WTC11 (cell line): ENCODE data around the gene DNAJC3. TPM values are rescaled to one million over a fixed set of nuclear protein-coding genes. Genes with fewer than 3 reads are reported as not detected.
"Not testable (repeated sequence)": the region's sequence is repeated elsewhere in the genome, so short reads cannot be mapped to it uniquely, and the experiment has no call there.

Experiments
- ATAC-seq: fragments of 200-7000 bp; cut with Tn5 transposase; 2 replicates; pipeline ENCODE4 v1.10.0; 2021; ENCODE audit warnings: mild to moderate bottlenecking, moderate library complexity
- CTCF ChIA-PET: fragments of 300-600 bp; sonication (Branson Sonifier 250); formaldehyde crosslinking; loops from one replicate; lab custom pipeline; 2021; ENCODE audit warnings: antibody characterized with exemption; lab: Charles Lee
- POLR2A ChIA-PET: fragments of 350-600 bp; sonication (Branson Sonifier 250); formaldehyde crosslinking; loops from one replicate; lab custom pipeline; 2021; ENCODE audit warnings: antibody characterized with exemption; lab: Charles Lee
- DNase-seq: peaks from one replicate; pipeline ENCODE4 v3.0.0; 2021; ENCODE audit warnings: low spot score
- H3K27ac Mint-ChIP-seq: 2 replicates; pipeline ENCODE4 v1.8.0; 2021; ENCODE audit warnings: mixed read lengths
- H3K27me3 Mint-ChIP-seq: 2 replicates; pipeline ENCODE4 v1.8.0; 2021; ENCODE audit warnings: low read depth, mild to moderate bottlenecking, moderate library complexity, mixed read lengths
- H3K36me3 Mint-ChIP-seq: 2 replicates; pipeline ENCODE4 v1.8.0; 2021; ENCODE audit warnings: mixed read lengths
- H3K4me1 Mint-ChIP-seq: 2 replicates; pipeline ENCODE4 v1.8.0; 2022; ENCODE audit warnings: mixed read lengths
- H3K4me3 Mint-ChIP-seq: 2 replicates; pipeline ENCODE4 v1.8.0; 2021; ENCODE audit warnings: mild to moderate bottlenecking, moderate library complexity, mixed read lengths
- H3K9me3 Mint-ChIP-seq: 2 replicates; pipeline ENCODE4 v1.8.0; 2021; ENCODE audit warnings: mixed read lengths
- CREM ChIP-seq: sonication (generic); formaldehyde crosslinking; IDR thresholded peaks from 2 replicates; pipeline ENCODE4 v1.8.1; 2022; ENCODE audit warnings: mild to moderate bottlenecking, missing genetic modification reagents, moderate library complexity
- ETV6 ChIP-seq: sonication (generic); formaldehyde crosslinking; IDR thresholded peaks from 2 replicates; pipeline ENCODE4 v1.8.1; 2022; ENCODE audit warnings: mild to moderate bottlenecking, missing genetic modification reagents
- JAZF1 ChIP-seq: fragments of 250-450 bp; sonication (Bioruptor Pico); IDR thresholded peaks from 2 replicates; pipeline ENCODE4 v1.9.0; 2021; ENCODE audit warnings: moderate library complexity, mild to moderate bottlenecking, inconsistent platforms
- KAT7 ChIP-seq: sonication (generic); formaldehyde crosslinking; IDR thresholded peaks from 2 replicates; pipeline ENCODE4 v1.8.1; 2023; ENCODE audit warnings: missing genetic modification reagents, mild to moderate bottlenecking, borderline replicate concordance
- NFATC4 ChIP-seq: fragments of 250-450 bp; sonication (Bioruptor Pico); IDR thresholded peaks from 2 replicates; pipeline ENCODE4 v1.9.0; 2021; ENCODE audit warnings: mild to moderate bottlenecking
- PRRX2 ChIP-seq: fragments of 250-450 bp; sonication (Bioruptor Pico); IDR thresholded peaks from 2 replicates; pipeline ENCODE4 v1.8.0; 2021; ENCODE audit warnings: mild to moderate bottlenecking
- RELA ChIP-seq: sonication (generic); formaldehyde crosslinking; IDR thresholded peaks from 2 replicates; pipeline ENCODE4 v1.8.1; 2022; ENCODE audit warnings: missing genetic modification reagents, mild to moderate bottlenecking, borderline replicate concordance
- TEAD4 ChIP-seq: sonication (generic); formaldehyde crosslinking; IDR thresholded peaks from 2 replicates; pipeline ENCODE4 v1.8.0; 2022; ENCODE audit warnings: mild to moderate bottlenecking, missing genetic modification reagents
- ZNF121 ChIP-seq: sonication (generic); formaldehyde crosslinking; IDR thresholded peaks from 2 replicates; pipeline ENCODE4 v1.8.0; 2023; ENCODE audit warnings: missing genetic modification reagents
- ZNF219 ChIP-seq: sonication (generic); formaldehyde crosslinking; IDR thresholded peaks from 2 replicates; pipeline ENCODE4 v1.8.0; 2023; ENCODE audit warnings: missing genetic modification reagents, mild to moderate bottlenecking, borderline replicate concordance
- total RNA-seq: library from RNA; stranded (reverse); gene quantifications from 3 replicates; pipeline ENCODE4 v1.2.3, GENCODE V29; 2021
- TF ChIP-seq, protein P1 (sequence below): sonication (generic); formaldehyde crosslinking; IDR thresholded peaks from 2 replicates; pipeline ENCODE4 v1.8.0; 2022; ENCODE audit warnings: mild to moderate bottlenecking, missing genetic modification reagents
- TF ChIP-seq, protein P2 (sequence below): sonication (generic); formaldehyde crosslinking; IDR thresholded peaks from 2 replicates; pipeline ENCODE4 v1.8.1; 2023; ENCODE audit warnings: mild to moderate bottlenecking, missing genetic modification reagents, moderate library complexity
- TF ChIP-seq, protein P3 (sequence below): sonication (generic); formaldehyde crosslinking; IDR thresholded peaks from 2 replicates; pipeline ENCODE4 v1.8.0; 2022; ENCODE audit warnings: mild to moderate bottlenecking, missing genetic modification reagents
- TF ChIP-seq, protein P4 (sequence below): sonication (generic); formaldehyde crosslinking; IDR thresholded peaks from 2 replicates; pipeline ENCODE4 v1.8.0; 2022; ENCODE audit warnings: mild to moderate bottlenecking, missing genetic modification reagents
- TF ChIP-seq, protein P5 (sequence below): sonication (generic); formaldehyde crosslinking; conservative IDR thresholded peaks from 2 replicates; pipeline ENCODE4 v1.8.1; 2022; ENCODE audit warnings: mild to moderate bottlenecking, missing genetic modification reagents
- TF ChIP-seq, protein P6 (sequence below): sonication (generic); formaldehyde crosslinking; IDR thresholded peaks from 2 replicates; pipeline ENCODE4 v1.8.0; 2023; ENCODE audit warnings: missing genetic modification reagents
- TF ChIP-seq, protein P7 (sequence below): sonication (generic); formaldehyde crosslinking; IDR thresholded peaks from 2 replicates; pipeline ENCODE4 v1.8.0; 2023; ENCODE audit warnings: missing genetic modification reagents, mild to moderate bottlenecking, borderline replicate concordance
- TF ChIP-seq, protein P8 (sequence below): fragments of 250-450 bp; sonication (Bioruptor Pico); IDR thresholded peaks from 2 replicates; pipeline ENCODE4 v1.8.0; 2021; ENCODE audit warnings: mild to moderate bottlenecking
- TF ChIP-seq, protein P9 (sequence below): sonication (generic); formaldehyde crosslinking; IDR thresholded peaks from 2 replicates; pipeline ENCODE4 v1.8.1; 2023; ENCODE audit warnings: mild to moderate bottlenecking, moderate library complexity, missing genetic modification reagents
- TF ChIP-seq, protein P10 (sequence below): sonication (generic); formaldehyde crosslinking; IDR thresholded peaks from 2 replicates; pipeline ENCODE4 v1.8.0; 2022; ENCODE audit warnings: mild to moderate bottlenecking, missing genetic modification reagents

The DNAJC3 gene
- total RNA-seq, 1 experiment from 2014 or later: 20.0 TPM

DNA sequence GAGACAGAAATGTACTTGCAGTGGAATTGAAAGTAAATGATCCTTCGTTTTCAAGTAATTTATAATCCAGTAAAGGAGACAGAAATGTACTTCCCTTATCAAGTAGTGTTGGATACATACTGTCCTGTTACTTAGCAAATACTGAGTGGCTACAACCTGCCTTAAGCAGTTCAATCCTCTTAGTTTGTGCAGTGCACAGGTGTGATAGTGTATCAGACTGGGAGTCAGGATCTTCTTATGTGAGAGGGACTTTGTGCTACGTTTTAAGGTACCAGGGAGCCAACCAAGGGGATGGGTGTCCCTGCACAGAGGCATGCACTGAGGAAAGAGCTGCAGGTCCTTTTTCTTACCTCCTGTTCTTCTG lies 111.1 kb downstream of the DNAJC3 start:
- CTCF ChIA-PET: no interaction called here
- no peak overlapping the region for H3K27ac Mint-ChIP-seq

DNA sequence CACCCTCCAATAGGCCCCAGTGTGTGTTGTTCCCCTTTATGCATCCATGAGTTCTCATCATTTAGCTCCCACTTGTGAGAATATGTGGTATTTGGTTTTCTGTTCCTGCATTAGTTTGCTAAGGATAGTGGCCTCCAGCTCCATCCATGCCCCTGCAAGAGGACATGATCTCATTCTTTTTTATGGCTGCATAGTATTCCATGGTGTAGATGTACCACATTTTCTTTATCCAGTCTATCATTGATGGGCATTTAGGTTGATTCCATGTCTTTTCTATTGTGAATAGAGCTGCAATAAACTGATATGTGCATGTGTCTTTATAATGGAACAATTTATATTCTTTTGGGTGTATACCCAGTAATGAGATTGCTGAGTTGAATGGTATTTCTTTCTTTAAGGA lies 112.4 kb downstream of the DNAJC3 start:
- Mint-ChIP-seq H3K9me3 (peaks cover 13% of the 10 kb centered on the region), H3K36me3 (peaks cover 45% of the 10 kb centered on the region)
- ATAC-seq, POLR2A ChIA-PET, DNase-seq, H3K27ac Mint-ChIP-seq, H3K27me3 Mint-ChIP-seq, H3K4me3 Mint-ChIP-seq, H3K4me1 Mint-ChIP-seq, CTCF ChIA-PET: not testable (repeated sequence)

More for the DNA sequence above, 111.1 kb downstream of the DNAJC3 start:
- Mint-ChIP-seq H3K27me3 (no peaks in the 10 kb centered on the region), H3K9me3 (peaks cover 13% of the 10 kb centered on the region), H3K4me1 (peaks cover 5% of the 10 kb centered on the region; the same call in 1 of the 2 replicates), H3K4me3 (no peak overlapping the region), H3K36me3 (peaks cover 39% of the 10 kb centered on the region)
- TF ChIP-seq, protein P1, sequence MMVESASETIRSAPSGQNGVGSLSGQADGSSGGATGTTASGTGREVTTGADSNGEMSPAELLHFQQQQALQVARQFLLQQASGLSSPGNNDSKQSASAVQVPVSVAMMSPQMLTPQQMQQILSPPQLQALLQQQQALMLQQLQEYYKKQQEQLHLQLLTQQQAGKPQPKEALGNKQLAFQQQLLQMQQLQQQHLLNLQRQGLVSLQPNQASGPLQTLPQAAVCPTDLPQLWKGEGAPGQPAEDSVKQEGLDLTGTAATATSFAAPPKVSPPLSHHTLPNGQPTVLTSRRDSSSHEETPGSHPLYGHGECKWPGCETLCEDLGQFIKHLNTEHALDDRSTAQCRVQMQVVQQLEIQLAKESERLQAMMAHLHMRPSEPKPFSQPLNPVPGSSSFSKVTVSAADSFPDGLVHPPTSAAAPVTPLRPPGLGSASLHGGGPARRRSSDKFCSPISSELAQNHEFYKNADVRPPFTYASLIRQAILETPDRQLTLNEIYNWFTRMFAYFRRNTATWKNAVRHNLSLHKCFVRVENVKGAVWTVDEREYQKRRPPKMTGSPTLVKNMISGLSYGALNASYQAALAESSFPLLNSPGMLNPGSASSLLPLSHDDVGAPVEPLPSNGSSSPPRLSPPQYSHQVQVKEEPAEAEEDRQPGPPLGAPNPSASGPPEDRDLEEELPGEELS (CRISPR knock-in tag): no peak
- TF ChIP-seq, protein P2, sequence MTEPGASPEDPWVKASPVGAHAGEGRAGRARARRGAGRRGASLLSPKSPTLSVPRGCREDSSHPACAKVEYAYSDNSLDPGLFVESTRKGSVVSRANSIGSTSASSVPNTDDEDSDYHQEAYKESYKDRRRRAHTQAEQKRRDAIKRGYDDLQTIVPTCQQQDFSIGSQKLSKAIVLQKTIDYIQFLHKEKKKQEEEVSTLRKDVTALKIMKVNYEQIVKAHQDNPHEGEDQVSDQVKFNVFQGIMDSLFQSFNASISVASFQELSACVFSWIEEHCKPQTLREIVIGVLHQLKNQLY (CRISPR knock-in tag): no peak
- TF ChIP-seq, protein P3, sequence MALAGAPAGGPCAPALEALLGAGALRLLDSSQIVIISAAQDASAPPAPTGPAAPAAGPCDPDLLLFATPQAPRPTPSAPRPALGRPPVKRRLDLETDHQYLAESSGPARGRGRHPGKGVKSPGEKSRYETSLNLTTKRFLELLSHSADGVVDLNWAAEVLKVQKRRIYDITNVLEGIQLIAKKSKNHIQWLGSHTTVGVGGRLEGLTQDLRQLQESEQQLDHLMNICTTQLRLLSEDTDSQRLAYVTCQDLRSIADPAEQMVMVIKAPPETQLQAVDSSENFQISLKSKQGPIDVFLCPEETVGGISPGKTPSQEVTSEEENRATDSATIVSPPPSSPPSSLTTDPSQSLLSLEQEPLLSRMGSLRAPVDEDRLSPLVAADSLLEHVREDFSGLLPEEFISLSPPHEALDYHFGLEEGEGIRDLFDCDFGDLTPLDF (CRISPR knock-in tag): no peak
- TF ChIP-seq, protein P4, sequence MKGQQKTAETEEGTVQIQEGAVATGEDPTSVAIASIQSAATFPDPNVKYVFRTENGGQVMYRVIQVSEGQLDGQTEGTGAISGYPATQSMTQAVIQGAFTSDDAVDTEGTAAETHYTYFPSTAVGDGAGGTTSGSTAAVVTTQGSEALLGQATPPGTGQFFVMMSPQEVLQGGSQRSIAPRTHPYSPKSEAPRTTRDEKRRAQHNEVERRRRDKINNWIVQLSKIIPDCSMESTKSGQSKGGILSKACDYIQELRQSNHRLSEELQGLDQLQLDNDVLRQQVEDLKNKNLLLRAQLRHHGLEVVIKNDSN: no peak
- TF ChIP-seq NFATC4 (CRISPR knock-in tag) (no peak), JAZF1 (no peak), CREM (CRISPR knock-in tag) (no peak), RELA (CRISPR knock-in tag) (no peak), KAT7 (no peak), ETV6 (CRISPR knock-in tag) (no peak), PRRX2 (no peak), ZNF121 (CRISPR knock-in tag) (no peak), ZNF219 (CRISPR knock-in tag) (no peak), TEAD4 (no peak)
- TF ChIP-seq, protein P5, sequence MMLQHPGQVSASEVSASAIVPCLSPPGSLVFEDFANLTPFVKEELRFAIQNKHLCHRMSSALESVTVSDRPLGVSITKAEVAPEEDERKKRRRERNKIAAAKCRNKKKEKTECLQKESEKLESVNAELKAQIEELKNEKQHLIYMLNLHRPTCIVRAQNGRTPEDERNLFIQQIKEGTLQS (CRISPR knock-in tag): no peak
- TF ChIP-seq, protein P6, sequence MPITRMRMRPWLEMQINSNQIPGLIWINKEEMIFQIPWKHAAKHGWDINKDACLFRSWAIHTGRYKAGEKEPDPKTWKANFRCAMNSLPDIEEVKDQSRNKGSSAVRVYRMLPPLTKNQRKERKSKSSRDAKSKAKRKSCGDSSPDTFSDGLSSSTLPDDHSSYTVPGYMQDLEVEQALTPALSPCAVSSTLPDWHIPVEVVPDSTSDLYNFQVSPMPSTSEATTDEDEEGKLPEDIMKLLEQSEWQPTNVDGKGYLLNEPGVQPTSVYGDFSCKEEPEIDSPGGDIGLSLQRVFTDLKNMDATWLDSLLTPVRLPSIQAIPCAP (CRISPR knock-in tag): no peak
- TF ChIP-seq, protein P7, sequence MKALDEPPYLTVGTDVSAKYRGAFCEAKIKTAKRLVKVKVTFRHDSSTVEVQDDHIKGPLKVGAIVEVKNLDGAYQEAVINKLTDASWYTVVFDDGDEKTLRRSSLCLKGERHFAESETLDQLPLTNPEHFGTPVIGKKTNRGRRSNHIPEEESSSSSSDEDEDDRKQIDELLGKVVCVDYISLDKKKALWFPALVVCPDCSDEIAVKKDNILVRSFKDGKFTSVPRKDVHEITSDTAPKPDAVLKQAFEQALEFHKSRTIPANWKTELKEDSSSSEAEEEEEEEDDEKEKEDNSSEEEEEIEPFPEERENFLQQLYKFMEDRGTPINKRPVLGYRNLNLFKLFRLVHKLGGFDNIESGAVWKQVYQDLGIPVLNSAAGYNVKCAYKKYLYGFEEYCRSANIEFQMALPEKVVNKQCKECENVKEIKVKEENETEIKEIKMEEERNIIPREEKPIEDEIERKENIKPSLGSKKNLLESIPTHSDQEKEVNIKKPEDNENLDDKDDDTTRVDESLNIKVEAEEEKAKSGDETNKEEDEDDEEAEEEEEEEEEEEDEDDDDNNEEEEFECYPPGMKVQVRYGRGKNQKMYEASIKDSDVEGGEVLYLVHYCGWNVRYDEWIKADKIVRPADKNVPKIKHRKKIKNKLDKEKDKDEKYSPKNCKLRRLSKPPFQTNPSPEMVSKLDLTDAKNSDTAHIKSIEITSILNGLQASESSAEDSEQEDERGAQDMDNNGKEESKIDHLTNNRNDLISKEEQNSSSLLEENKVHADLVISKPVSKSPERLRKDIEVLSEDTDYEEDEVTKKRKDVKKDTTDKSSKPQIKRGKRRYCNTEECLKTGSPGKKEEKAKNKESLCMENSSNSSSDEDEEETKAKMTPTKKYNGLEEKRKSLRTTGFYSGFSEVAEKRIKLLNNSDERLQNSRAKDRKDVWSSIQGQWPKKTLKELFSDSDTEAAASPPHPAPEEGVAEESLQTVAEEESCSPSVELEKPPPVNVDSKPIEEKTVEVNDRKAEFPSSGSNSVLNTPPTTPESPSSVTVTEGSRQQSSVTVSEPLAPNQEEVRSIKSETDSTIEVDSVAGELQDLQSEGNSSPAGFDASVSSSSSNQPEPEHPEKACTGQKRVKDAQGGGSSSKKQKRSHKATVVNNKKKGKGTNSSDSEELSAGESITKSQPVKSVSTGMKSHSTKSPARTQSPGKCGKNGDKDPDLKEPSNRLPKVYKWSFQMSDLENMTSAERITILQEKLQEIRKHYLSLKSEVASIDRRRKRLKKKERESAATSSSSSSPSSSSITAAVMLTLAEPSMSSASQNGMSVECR: no peak
- TF ChIP-seq, protein P8, sequence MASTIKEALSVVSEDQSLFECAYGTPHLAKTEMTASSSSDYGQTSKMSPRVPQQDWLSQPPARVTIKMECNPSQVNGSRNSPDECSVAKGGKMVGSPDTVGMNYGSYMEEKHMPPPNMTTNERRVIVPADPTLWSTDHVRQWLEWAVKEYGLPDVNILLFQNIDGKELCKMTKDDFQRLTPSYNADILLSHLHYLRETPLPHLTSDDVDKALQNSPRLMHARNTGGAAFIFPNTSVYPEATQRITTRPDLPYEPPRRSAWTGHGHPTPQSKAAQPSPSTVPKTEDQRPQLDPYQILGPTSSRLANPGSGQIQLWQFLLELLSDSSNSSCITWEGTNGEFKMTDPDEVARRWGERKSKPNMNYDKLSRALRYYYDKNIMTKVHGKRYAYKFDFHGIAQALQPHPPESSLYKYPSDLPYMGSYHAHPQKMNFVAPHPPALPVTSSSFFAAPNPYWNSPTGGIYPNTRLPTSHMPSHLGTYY (CRISPR knock-in tag): no peak
- TF ChIP-seq, protein P9, sequence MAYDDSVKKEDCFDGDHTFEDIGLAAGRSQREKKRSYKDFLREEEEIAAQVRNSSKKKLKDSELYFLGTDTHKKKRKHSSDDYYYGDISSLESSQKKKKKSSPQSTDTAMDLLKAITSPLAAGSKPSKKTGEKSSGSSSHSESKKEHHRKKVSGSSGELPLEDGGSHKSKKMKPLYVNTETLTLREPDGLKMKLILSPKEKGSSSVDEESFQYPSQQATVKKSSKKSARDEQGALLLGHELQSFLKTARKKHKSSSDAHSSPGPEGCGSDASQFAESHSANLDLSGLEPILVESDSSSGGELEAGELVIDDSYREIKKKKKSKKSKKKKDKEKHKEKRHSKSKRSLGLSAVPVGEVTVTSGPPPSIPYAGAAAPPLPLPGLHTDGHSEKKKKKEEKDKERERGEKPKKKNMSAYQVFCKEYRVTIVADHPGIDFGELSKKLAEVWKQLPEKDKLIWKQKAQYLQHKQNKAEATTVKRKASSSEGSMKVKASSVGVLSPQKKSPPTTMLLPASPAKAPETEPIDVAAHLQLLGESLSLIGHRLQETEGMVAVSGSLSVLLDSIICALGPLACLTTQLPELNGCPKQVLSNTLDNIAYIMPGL (CRISPR knock-in tag): no peak
- TF ChIP-seq, protein P10, sequence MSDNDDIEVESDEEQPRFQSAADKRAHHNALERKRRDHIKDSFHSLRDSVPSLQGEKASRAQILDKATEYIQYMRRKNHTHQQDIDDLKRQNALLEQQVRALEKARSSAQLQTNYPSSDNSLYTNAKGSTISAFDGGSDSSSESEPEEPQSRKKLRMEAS (CRISPR knock-in tag): no peak
- POLR2A ChIA-PET: no interaction called here
- DNase-seq: no peak
- no peak for ATAC-seq
